ENCODE results near the gene SAMD10.
A peak's percentile ranks its signal among the peaks of the same experiment; 100 is the strongest.

Gene SAMD10

GRCh38 chr20:63955281-63955826, 24.1 kb downstream of the SAMD10 start:
- DNase-seq = peak; percentile 53

- no peak for DNase-seq
Measured at GRCh38 chr20:63953764-63954429, 25.5 kb downstream of the SAMD10 start.

- no peak for DNase-seq
Measured at GRCh38 chr20:63952769-63953168, 26.7 kb downstream of the SAMD10 start.

DNA sequence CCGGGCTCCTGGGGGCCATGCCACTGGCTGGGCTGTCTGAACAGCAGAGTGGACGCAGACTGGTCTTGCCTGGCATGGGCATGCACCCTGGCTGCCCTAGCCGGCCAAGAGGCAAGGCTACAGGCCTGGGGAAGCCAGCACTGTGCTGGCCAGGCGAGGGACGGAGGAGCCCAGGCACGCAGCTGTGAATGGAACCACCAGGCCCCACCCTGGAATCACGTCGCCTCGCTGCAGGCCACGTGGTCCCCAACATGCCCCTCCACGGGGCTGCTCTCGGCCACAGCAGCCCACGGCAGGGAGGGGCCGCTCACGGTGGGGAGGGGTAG, 27.3 kb downstream of the SAMD10 start:
- DNase-seq = no peak

DNA sequence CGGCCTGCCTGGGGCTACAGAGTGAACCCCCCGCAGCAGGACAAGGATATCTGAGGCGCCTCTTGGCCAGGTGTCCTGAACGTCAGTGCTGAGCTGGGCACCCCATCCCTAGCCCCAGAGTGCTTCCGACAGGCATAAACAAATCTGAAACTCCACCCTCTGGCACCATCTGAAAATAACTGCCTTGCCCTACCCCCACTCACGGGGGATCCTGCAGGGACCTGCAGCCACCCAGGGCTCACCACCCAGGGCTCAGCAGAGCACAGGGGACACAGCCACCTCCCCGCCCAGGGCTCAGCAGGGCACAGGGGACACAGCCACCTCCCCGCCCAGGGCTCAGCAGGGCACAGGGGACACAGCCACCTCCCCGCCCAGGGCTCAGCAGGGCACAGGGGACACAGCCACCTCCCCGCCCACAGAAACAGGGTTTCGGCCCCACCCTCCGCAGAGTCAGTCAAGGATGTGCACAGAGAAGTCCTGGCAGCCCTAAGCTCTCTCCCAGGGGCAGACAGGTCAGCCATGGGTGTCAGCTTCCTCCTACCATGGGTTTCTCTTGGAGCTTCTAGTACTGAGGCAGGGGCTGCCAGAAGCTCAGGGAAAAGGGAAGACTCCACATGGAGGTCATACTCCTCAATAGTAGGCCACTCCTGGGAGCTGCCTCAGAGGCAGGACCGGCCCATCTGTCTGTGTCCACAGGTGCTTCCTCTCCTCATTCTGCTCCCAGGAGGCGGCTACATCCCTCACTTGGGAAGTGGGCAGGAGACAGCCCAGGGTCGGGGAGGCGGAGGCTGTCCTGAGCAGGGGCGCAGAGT, 27.8 kb downstream of the SAMD10 start:
- DNase-seq = no peak

DNA sequence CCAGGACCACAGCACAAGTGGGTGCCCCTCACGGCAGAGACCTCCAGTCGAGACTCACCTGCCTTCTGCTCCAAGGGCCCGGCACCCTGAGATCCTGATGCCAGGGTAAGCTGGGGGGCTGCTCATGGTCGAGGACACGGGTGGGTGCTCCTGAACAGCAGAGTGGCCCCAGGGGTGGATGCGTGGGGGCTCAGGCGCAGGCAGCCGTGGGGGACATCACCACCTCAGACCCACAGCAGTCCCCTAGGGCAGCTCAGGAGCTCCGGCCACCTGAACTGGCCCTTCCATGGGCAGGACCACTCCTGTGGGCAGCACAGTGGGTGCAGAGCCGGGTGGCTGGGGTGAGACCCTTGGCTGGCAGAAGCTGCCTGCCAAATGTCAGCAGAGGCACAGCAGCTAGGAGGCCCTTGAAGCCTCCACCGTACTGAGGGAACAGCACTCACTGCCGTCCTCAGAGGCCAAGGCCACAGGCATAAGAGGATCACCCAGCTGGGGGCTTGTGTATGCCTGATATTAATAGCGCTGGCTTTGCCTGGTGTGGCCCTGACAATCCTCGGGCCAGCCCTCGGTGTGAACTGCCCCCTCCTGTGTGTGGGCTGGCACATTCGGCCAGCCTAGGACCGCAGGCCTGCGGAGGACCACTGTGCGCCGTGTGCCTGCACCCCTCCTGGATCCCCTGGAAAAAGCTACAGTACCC, 28.6 kb downstream of the SAMD10 start:
- DNase-seq = no peak

- DNase-seq = no peak
Measured at GRCh38 chr20:63947638-63948456, 31.6 kb downstream of the SAMD10 start.

- no peak for DNase-seq
Measured at GRCh38 chr20:63946986-63947637, 32.3 kb downstream of the SAMD10 start.

DNA sequence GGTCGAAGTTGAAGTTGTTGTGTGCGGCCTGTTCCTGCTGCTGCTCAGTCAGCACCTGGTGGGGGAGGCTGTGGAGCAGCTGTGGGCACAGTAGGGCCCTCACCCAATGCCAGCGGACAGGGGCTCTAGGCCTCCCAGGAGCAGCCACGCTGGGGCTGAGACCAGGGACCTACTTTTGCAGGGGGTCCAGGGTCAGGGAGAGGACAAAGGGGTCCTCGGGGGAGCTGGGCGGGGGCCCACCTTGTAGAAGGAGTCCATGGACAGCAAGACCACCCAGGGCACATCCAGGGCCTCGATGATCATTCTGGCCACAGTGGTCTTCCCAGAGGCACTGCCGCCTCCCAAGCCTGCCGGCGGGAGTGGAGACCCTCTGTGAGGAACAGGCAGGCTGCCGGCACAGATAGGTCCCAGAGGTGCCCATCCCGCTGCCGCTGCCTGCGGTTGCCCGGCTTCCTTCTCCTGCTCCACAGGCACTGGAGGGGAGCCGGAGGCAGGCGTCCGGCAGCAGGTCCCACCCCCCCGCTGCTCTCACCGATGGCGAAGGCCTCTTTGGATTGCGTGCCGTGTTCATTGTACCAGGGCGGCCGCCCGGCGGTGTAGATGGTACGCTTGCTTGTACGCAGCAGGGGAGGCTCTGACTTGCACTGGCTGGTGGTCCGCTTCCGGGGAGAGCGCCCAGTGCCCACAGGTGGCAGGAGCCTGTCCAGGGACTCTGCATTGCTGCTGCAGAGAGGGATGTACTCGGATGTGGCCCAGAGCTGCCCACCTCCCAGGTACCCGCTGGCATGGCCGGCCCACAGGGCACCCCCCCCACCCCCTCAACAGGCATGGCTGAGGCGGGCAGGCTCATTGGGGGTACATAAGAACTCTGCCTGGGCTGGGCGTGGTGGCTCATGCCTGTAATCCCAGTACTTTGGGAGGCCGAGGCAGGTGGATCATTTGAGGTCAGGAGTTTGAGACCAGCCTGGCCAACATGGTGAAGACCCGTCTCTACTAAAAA, 33.2 kb downstream of the SAMD10 start:
- no peak for DNase-seq

- no peak for DNase-seq
Measured at GRCh38 chr20:63945031-63945658, 34.3 kb downstream of the SAMD10 start.

GRCh38 chr20:63944078-63944941, 35.1 kb downstream of the SAMD10 start:
- no peak for DNase-seq

- DNase-seq = no peak
Measured at GRCh38 chr20:63943808-63944077, 35.7 kb downstream of the SAMD10 start.

DNA sequence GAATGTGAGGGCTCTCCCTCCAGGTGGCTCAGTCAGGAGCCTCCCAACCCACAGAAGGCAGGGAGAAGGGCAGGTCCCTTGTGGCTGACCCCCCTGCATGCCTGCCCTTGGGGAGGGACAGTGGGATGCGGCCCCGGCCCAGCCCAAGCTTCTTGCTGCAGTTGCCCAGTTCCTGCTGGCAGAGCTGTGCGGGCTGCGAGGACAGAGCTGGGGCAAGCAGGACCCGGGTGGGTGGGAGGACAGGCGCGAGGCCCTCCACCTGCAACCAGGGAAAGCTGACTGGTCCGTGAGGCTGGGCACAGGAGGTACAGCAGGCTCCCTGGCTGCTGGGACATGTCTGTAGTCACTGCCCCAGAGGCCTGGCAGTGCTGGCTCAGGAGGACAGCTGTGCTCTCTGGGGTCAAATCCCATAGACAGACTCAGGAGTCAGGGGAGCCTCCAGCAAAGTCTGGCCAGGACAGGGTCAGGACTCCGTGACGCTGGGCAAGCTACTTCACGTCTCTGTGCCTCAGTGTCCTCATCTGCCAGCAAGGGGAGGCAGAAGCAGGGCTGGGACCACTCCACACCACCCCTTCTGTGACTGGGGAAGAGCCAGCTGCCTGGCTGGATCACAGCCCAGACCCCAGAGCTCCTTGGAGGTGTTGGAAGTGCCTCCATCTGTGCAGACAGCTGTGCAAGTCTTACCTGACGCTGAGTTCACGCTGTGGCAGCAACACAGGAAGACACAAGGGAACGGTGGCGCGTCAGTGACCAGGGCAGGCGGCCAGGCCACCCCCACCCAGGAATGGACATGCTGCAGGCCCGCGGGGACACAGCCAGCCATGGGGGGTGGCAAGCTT, 36.3 kb downstream of the SAMD10 start:
- no peak for DNase-seq

GRCh38 chr20:63942250-63942951, 37.0 kb downstream of the SAMD10 start:
- DNase-seq = no peak

DNA sequence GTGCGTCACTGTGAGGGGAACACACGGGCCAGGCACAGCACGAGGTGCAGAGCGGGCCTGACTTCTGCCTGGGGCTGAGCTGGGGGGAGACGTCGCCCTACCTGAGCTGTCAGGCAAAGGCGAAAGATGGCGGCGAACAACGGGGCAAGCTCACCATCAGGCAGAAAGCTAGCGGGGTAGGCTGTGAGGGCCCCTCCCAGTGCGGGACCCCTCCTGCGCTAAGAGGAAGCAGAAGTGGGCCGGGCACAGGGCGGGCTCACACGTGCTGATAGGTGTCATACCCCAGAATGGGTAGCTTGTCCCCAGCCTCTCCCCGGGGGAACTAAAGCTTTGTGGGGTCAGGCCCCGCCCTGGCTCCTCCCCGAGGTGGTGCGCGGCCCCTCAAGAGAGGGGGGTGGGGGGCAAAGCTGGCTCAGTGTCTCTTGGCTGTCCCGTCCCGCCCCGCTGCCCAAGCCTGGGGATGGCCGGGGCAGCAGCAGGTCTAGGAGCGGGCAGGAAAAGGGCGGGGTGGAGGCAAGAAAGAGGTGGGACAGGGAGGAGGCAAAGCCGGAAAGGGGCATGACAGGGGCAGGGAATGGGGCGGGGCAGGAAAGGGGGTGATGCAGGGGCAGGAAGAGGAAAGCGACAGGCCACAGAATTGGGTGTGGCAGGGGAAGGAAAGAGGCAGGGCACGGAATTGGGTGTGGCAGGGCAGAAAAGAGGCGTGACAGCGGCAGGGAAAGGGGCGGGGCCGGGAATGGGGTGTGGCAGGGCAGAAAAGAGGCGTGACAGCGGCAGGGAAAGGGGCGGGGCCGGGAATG, 38.0 kb downstream of the SAMD10 start:
- DNase-seq = no peak

DNA sequence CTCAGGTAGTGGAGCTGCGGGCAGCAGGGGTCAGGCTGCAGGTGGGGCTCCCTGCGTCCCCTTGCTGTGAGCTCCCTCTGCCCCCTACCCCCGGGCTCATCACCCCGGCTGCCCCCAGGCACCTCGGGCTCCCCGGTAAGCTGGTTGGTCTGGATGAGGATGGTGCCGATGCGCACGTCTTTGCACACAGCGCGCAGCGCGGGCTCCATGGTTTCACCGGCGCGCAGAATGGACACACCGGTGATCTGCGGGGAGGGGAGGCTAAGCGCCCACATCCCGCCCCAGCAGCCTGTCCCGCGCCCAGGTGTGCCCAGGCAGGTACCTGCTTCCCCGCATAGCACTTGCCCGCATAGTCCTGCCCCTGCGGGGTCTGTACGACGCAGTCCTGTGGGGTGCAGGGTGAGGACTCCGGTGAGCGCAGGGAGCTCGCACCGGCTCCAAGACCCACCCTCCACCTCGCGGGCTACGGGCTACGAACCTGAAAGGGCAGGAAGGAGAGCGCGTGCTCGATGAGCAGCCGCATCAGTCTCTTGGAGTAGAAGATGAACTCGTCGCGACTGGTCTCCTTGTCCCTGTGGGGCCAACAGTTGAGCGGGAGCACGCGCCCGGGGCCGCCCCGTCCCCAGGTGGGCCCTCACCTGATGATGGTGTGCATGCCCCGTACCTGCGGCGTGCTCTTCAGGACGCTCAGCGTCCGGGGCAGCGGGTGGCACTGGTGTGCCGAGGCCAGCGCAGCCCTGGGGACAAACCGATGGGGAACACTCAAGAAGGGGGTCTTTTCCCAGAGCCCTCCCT, 38.8 kb downstream of the SAMD10 start:
- DNase-seq = no peak

Measured in NCI-H146 (cell line).